ENCODE measurements around the gene DOCK10.
"Not testable (repeated sequence)": the region's sequence is repeated elsewhere in the genome, so short reads cannot be mapped to it uniquely, and the experiment has no call there.

The DOCK10 gene

GRCh38 chr2:224941960-224942359 is 100.3 kb downstream of the DOCK10 start:
- DNase-seq: no peak

GRCh38 chr2:224940618-224941017 is 101.7 kb downstream of the DOCK10 start:
- DNase-seq: no peak

- no peak for DNase-seq
Observed at GRCh38 chr2:224938651-224939182, 103.6 kb downstream of the DOCK10 start.

- DNase-seq: no peak
Observed at GRCh38 chr2:224937887-224938286, 104.4 kb downstream of the DOCK10 start.

GRCh38 chr2:224934526-224935188 is 107.6 kb downstream of the DOCK10 start:
- no peak for DNase-seq

- DNase-seq: no peak
Observed at GRCh38 chr2:224933431-224933830, 108.8 kb downstream of the DOCK10 start.

- no peak for DNase-seq
Observed at GRCh38 chr2:224932522-224932921, 109.7 kb downstream of the DOCK10 start.

GRCh38 chr2:224931956-224932355 is 110.3 kb downstream of the DOCK10 start:
- DNase-seq: no peak

- DNase-seq: no peak
Observed at GRCh38 chr2:224930990-224931389, 111.3 kb downstream of the DOCK10 start.

GRCh38 chr2:224930124-224930523 is 112.1 kb downstream of the DOCK10 start:
- peak; percentile 67 for DNase-seq

- no peak for DNase-seq
Observed at GRCh38 chr2:224929512-224929911, 112.8 kb downstream of the DOCK10 start.

- peak; percentile 34 for DNase-seq
Observed at GRCh38 chr2:224927646-224928173, 114.6 kb downstream of the DOCK10 start.

- DNase-seq: no peak
Observed at GRCh38 chr2:224927011-224927410, 115.3 kb downstream of the DOCK10 start.

GRCh38 chr2:224925810-224926100 is 116.5 kb downstream of the DOCK10 start:
- no peak for DNase-seq

- no peak for DNase-seq
Observed at GRCh38 chr2:224925061-224925809, 117.0 kb downstream of the DOCK10 start.

GRCh38 chr2:224924631-224925030 is 117.6 kb downstream of the DOCK10 start:
- no peak for DNase-seq

GRCh38 chr2:224922142-224922727 is 120.0 kb downstream of the DOCK10 start:
- peak; percentile 32 for DNase-seq

- no peak for DNase-seq
Observed at GRCh38 chr2:224919472-224920110, 122.7 kb downstream of the DOCK10 start.

GRCh38 chr2:224918626-224919471 is 123.4 kb downstream of the DOCK10 start:
- no peak for DNase-seq

- DNase-seq: not testable (repeated sequence)
Observed at GRCh38 chr2:224917246-224917645, 125.0 kb downstream of the DOCK10 start.

GRCh38 chr2:224915136-224915535 is 127.1 kb downstream of the DOCK10 start:
- no peak for DNase-seq

GRCh38 chr2:224910574-224910925 is 131.7 kb downstream of the DOCK10 start:
- peak; percentile 44 for DNase-seq

All from hematopoietic multipotent progenitor cell treated with erythropoietin and hydrocortisone succinate and interleukin-3 and kit ligand, for 6 days (in vitro differentiated cells).